GM19023 (cell line): Measurements from ENCODE around the gene TAS2R10.
"Not testable (repeated sequence)": the region's sequence is repeated elsewhere in the genome, so short reads cannot be mapped to it uniquely, and the experiment has no call there.

Experiments
- ATAC-seq: cut with Tn5 transposase; IDR thresholded peaks from one replicate; pipeline ENCODE4 v1.9.1; 2021; ENCODE audit warnings: mild to moderate bottlenecking, moderate library complexity; ENCODE audit not compliant: unreplicated experiment

TAS2R10 gene, protein sequence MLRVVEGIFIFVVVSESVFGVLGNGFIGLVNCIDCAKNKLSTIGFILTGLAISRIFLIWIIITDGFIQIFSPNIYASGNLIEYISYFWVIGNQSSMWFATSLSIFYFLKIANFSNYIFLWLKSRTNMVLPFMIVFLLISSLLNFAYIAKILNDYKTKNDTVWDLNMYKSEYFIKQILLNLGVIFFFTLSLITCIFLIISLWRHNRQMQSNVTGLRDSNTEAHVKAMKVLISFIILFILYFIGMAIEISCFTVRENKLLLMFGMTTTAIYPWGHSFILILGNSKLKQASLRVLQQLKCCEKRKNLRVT

DNA sequence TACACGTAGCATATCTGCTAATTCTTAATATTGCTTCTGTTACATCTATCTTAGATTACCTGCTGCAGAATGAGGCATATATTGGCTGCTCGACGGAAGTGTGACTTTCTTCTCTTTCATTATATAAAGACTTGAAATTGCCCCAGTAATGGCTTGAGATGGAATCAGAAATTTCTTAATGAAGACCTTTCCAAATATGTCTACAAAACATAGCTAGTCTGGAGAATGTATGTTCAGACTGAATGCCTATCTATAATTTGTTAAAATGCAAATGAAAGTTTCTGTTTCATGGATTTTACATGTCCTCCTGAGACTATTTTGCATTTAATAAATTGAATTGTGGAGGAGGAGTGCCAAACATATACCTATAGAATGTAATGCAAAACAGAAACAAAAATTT is at the start of gene TAS2R10:
TSS of gene TAS2R10 (minus strand) at position 101 of the 400 bp plus-strand sequence. CDS start at position 12, 89 bp downstream.
- ATAC-seq, result no peak

DNA sequence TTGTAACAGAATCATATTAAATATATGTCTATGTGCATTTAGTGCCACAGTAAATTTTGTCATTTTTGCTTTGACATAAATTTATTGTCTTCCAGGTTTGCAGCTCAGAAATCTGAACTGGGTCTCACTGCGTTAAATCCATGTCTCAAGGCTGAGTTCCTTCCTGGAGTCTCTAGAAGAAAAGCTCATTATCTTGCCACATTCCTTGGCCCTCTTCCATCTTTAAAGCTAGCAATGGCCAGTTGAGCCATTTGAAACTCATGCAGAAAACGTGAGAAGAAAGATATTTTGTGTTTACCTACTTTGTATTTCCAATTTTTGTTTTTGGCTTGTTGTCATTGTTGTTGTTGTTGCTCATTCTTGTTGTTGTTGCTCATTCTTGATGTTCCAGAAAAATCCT is 47.2 kb upstream of the TAS2R10 start:
- ATAC-seq, result no peak

DNA sequence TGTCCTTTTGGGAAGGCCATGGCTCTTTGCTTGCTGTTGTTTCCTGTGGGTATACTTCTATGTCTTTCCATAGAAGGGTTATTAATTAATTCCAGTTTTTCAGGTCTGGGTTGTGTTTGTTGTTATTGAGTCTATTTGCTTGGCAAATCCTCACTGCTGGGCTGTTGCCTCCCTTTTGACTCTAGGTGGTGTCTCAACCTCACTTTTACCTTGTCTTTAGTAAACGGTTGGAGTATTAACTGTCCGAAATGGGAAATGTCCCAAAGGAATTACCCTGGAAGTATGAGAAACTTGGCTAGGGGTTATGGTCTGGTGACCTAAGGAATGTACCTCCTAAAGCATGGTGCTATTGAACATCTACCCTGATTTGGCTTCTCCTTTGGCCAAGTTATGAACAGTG is 41.2 kb upstream of the TAS2R10 start:
- ATAC-seq, result no peak

DNA sequence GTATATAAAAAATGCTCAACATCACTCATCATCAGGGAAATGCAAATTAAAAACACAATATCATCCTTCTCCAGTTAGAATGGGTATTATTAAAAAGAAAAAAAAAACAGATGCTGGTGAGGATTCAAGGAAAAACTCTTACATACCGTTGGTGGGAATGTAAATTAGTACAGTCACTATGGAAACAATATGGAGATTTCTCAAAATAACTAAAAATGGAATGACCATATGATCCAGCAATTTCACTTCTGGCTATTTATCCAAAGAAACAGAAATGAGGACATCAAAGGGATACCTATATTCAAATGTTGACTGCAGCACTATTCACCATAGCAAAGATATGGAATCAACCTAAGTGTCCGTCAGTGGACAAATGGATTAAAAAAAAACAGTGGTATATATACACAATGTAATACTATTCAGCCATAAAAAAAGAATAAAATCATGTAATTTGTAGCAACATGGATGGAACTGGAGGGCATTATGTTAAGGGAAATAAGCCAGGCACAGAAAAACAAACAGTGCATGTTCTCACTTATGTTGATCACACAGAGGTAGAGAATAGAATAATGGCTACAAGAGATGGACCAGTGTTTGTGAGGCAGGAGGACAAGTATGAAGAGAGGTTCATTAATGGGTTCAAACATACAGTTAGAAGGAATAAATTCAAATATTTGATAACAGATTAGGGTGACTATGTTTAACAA is 37.5 kb upstream of the TAS2R10 start:
- no peak for ATAC-seq

DNA sequence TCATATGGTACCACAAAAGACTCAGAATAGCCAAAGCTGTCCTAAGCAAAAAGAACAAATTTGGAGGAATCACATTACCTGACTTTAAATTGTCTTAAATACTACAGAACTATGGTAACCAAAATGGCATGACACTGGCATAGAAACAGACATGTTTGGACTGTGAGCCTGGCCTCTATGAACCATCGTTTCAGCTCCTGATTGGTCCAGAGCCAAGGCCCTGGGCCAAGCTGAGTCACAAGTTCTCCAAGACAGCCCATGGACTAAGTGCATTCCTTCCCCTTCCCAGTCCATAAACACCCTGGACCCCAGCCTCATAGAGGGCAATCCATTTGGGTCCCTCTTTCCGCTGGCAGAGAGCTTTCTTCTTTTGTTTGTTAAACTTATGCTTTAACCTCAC is 35.2 kb upstream of the TAS2R10 start:
- no peak for ATAC-seq

DNA sequence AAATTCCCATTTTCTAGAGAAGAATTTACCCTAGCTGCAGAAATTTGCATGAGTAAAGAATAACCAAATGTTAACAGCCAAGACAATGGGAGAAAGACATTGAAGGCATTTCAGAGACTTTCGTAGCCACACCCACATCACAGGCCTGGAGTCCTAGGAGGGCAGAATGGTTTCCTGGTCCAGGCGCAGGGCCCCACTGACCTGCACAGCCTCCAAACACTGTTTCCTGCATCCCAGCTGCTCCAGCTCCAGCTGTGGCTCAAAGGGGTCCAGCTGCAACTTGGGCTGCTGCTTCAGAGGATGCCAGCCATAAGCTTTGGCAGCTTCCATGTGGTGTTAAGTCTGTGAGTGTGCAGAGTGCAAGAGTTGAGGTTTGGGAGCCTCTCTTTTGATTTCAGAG is 29.6 kb upstream of the TAS2R10 start:
- no peak for ATAC-seq

DNA sequence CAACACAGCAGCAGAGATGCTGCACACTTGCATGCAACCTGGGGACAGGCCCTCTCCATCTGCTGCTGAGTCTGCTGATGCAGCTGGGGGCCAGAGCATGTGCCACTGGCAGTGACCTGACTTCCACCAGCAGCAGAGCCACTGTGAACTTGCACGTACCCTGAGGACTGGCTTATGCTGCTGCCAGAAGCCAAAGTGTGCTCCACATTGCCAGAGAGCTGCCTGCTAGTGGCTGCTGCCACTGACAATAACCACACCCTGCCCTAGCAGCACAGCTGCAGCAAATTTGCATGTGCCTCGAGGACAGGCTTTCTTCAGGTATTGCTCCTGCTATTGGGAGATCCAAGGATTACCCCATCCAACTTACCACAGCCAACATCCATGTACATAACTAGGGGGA is 27.6 kb upstream of the TAS2R10 start:
- no peak for ATAC-seq

DNA sequence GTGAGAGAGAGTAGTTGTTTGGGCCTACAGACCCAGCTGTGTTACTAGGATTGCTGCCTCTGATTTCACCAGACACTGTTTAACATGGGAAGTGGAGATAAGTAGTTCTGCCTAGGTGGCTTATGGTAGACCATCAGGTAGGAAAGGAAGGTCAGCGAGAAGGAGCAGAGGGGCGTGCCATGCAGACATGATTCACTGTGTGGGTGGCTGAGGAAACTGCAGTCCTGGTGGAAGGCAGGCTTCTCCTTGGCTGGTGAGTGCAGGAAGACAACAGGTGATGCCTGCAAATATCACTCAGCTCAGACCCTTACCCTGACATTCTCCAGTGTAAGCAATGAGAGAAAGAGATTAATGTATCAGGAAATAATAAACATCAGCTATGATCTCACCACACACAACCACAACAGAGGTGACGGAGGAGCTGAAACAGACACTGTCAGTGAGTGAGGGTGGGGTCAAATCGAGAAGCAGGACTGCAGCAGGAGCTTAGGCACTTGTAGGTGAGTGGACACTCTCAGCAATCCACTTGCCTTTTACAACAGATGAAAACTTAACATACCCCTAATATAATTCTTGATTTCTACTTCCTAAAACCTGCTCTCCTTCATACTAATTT is 25.2 kb upstream of the TAS2R10 start:
- no peak for ATAC-seq

DNA sequence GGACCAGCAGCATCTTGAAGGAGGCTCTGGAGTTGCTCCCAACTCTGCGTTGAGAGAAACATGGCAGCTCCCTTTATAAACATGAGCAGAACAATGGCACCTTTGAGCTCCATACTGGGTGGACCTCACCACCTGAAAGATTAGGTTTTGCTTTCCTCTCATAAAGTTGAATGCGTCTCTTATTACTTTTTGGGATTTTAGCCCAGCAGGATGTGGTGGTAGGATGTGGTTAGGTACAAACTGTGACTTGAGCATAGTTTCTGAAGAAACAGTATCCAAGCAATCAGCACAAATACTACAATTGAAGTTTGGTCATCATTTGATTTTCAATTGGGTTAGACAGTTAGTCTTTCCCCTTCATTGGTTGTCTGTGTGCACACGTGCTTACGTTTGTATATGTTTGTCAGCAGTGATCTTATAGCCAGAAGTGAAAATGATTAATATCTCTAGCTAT is 23.3 kb upstream of the TAS2R10 start, which contains the start of gene PRR4:
TSS of gene PRR4 (minus strand) at position 51 of the 454 bp plus-strand sequence. CDS start at position 13, 38 bp downstream.
- ATAC-seq, result no peak

DNA sequence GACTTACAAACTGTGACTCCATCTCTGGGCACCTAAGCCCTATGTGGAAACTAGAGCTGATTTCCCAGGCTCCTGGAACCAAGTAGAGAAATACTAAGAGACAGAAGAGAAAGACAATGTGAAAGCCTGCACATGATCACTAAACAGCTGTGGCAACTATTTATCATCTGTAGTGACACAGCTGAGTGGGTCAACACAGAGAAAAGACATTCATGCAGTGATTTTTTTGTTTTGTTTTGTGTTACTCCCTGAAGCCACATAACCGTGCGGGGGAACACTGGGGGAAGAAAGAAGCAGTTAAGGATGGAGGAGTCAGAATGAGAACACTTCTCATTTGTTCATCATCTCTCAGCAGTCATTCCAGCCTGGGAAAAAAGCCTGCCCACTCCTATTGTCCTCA is 21.6 kb upstream of the TAS2R10 start:
- no peak for ATAC-seq

DNA sequence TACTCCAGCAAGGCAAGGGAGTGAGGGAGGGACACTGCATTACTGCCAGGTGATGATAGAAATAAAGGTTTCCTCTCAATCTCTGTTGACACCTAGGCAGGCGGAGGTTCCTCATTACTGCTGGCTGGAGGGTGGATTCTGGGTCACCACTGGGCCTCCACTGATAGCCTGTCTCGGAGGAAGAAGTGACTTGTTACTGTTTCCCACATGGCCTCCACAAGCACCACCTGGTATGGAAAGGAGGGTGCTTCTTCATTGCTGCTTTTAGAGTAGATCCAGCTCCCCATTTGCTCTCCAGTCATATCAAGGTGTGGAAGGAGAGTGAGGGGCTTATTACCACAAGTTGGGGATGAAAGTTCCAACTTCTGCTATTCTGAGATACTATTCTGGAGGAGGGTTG is 16.7 kb upstream of the TAS2R10 start:
- no peak for ATAC-seq

DNA sequence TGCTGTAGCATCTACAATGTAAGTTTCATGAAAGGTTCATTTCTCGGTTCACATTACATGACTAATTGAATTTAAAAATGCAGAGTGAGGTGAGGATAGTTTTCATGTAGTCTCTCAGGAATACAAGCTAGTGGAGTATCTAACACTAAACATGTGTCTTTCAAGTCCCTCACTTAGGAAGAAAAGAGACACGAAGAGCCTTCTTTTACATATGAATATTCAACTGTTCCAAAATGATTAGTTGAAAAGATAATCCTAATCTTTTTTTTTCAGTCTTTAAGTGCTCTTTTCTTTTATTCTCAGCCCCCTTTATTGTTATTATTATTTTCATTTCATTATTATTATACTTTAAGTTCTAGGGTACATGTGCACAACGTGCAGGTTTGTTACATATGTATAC is 12.3 kb upstream of the TAS2R10 start:
- no peak for ATAC-seq

DNA sequence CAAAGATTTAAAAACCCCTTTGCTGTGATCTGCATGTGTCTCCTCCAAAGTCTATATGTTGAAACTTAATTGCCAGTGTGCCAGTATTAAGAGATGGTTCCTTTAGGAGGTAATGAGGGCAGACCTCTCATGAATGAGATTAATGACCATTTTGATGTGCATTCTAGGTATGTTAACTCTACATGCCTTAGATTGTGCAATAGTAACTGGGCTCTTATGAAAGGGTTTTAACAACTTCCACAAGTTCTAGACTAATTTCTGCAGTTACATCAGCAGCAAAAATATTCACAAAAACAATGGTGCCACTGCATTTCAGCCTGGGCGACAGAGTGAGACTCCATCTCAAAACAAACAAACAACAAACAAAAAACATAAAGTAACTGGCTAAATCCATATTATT is 3.8 kb upstream of the TAS2R10 start:
- no peak for ATAC-seq

DNA sequence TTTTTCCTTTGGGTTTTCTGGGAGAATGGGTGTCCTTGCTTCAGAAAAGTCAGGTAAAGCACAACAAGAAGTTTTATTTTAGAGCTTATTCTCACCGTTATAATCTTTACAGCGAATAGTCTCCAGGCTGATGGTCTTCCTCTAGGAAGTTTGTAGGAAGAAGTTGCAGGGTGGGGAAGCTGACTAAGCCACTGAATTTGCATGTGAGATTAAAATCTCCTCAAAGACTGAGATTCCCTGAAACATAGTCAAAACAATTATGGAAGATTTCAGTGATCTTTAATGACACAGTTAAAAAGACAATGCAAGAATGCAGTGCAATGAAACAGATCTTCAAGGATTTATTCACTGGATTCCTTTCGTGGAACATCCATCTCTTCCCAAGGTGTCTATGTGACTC is 1.2 kb downstream of the TAS2R10 start:
- no peak for ATAC-seq

DNA sequence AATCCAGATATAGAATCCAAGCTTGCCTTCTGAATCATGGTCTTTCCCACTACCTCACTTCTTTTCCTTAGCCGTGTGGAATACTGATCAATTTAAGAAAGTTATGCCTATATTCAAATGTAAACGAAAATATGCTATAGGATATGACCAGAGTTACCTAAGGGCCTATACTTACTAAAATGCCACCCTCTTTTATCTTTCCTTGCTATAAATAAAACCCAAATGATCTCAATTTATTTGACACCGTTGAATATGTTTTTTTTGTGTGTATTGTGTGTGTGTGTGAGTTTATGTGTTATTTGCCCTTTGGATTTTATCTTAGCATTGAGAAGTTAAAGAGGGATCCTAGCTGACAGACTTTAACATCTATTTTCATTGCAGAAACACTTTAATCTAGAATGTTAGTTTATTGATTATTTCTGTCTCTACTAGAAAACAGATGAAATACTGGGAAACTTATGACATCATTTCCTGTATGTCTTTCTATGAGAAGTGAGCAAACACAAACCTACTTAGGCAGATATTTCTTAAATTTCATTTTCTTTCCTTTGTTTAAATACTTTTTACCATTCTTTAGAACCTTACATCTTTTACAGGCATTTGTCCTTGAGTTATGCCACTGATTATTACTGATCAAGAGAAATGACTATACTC is 14.1 kb downstream of the TAS2R10 start:
- no peak for ATAC-seq

DNA sequence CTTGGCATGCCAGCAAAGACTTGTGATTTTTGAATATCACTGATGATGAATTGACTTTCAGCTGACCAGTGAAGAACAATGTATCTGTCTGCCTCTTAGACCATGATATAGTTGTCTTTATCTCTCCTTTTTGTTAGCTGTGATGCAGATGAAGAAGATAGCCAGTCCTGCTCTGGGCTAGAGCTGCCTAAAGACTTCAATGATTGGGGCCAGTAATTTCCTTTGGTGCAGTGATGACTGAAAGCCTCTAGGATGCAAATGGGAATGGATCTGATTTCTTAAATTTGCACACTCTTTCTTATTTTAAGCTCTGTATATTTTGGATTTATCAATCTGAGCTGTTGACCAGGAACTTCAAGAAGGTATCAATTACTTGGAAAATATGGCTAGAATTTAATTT is 16.1 kb downstream of the TAS2R10 start, which contains the start of gene TAS2R9:
TSS of gene TAS2R9 (minus strand) at position 101 of the 400 bp plus-strand sequence. CDS start at position 8, 93 bp downstream.
- ATAC-seq, result no peak

DNA sequence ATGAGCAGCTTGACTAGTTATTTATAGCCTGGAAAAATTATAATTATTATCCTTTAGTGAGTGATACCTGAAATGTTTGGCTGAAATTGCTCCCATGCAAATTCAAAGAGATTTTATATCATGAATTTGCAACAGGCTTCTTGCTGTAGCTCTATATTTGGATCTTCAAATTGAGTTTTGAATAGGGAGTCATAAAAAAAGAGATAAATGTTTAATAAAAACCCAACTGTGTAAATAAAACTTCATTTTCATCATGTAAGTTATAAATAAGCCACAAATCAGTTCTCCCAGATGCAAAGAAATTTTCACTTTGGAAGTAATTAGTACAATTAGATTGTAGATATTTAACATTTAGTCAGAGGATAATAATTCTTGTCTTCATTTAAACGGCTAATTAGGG is 19.0 kb downstream of the TAS2R10 start, which contains the start of gene TAS2R8:
TSS of gene TAS2R8 (minus strand) at position 101 of the 400 bp plus-strand sequence. CDS start 306 bp downstream, outside the sequence.
- ATAC-seq, result no peak

DNA sequence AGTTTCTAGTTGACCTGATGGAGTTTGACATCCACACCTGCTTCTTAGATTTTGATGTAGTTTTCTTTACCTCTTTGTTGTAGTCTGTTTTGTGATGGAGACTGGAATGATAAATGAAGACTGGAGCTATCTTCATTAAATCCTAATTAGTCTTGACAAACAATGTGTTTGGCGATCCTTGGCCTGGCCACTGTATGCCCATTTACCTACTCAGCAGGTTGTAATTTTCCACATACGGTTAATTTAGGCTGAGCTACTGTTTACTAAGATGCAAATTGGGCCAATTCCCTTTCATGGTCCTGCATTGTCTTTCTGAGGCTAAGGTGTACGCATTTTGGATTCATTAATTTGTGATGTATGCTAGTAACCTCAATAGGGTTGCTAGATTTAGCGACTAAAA is 23.6 kb downstream of the TAS2R10 start, which contains the start of gene TAS2R7:
TSS of gene TAS2R7 (minus strand) at position 41 of the 400 bp plus-strand sequence. CDS start 57 bp downstream, outside the sequence.
- no peak for ATAC-seq

DNA sequence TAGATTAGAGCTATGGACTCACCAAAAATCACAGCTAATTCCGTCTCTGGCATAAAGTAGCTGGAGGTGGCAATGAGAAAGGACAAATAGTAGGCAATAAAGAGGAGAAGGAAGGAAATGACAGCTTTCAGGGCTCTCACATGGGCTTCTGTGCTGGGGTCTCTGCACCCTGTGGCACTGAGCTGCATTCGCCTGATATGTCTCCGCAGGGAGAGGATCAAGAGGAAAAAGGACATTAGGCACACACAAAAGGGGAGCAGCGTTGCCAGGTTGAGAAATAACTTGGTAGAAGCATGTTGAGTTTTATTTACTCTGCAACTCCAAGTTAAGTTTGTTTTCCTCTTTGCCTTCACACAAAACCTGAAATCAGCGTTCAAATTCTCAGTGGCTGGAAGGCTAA is 24.4 kb downstream of the TAS2R10 start:
- ATAC-seq, result no peak

DNA sequence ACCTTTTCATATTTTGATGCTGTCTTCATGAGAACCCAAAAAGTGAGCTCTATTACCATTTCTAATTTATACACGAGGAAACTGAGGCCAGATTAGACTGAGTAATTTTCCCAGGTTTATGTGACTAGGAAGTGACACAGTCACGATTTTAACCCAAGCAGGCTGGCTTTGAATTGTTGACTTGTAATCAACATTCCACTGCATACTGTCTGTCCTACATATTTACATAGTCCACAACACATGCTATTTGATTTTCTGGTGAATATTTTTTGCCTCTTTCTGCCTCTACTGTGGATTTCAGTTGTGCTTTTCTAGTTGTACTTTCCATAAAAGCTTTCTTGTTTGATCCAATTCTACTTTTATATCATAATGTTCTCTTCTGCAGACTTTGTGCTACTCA is 31.9 kb downstream of the TAS2R10 start:
- no peak for ATAC-seq

DNA sequence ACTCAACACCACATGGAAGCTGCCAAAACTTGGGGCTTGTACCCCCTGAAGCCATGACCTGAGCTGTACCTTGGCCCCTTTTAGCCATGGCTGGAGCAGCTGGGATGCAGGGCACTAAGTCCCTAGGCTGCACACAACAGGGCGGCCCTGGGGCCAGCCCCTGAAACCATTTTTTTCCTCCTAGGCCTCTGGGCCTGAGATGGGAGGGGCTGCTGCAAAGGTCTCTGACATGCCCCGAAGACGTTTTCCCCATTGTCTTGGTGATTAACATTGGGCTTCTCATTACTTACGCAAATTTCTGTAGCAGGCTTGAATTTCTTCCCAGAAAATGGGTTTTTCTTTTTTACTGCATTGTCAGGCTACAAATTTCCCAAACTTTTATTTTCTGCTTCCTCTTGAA is 34.4 kb downstream of the TAS2R10 start:
- not testable (repeated sequence) for ATAC-seq
